Measurements from ENCODE around the gene NKD1. TPM values are rescaled to one million over a fixed set of nuclear protein-coding genes. Genes with fewer than 3 reads are reported as not detected.

Gene NKD1
- total and polyA plus RNA-seq, 3 experiments from 2014 or later = 0.45 to 1.5 (median 1.2) TPM

DNA sequence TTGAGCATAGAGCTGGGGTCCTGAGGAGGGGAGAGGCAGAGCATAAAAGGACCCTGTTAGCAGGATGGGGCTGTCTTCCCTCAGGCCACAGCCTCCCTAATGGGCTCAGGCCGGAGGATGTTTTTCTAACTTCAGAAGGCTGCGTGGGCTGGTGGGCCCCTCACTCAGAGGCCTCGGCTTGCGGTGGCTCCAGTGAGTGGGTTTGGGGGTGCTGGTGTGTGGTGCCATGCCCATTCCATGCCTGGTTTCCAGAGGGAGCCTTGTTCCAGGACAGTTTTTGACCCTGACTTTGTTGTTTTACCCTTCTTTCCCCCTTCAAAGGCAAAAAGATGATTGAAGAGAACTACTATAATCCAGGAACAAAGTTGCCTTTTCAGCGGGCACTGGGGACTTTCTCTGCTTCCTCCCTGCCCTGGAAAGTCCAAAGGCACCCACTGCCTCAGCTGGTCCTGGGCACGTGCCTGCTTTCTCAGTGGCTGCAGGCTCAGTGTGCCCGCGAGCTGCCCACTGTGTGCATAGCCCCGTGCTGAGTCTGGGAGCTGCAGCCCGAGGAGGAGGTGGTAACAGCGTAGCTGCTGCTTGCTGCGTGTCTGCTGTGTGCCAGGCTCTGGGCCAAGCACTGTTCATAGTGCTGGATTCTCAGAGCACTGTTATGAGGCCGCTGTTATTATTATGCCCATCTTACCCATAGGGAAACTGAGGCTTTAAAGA lies 11.8 kb downstream of the NKD1 start:
- Mint-ChIP-seq H3K36me3 (peaks cover 4 to 24% (median 11%) of the 10 kb centered on the region in 3 donors), H3K4me1 (peaks cover 0 to 5% (median 0%) of the 10 kb centered on the region in 3 donors), H3K4me3 (peak overlapping the region in 1 of 7 donors; percentile 32), H3K9me3 (peaks cover 0 to 5% (median 4%) of the 10 kb centered on the region in 5 donors), H3K27ac (no peak overlapping the region), H3K27me3 (no peaks in the 10 kb centered on the region)
- CTCF ChIA-PET = interaction anchor here (0.6 kb wide), 1 partner anchor 60 kb away, joined by 3 read pairs; no protein-coding TSS in a partner anchor
- Histone ChIP-seq H3K27ac (ENCODE audit: low read depth, low read length) (no peak overlapping the region), H3K4me3 (ENCODE audit: low read length) (no peak overlapping the region), H3K9me3 (ENCODE audit: low read length) (no peaks in the 10 kb centered on the region), H3K27me3 (ENCODE audit: insufficient read depth, low read length, poor library complexity, severe bottlenecking) (no peaks in the 10 kb centered on the region), H3K4me1 (ENCODE audit: insufficient read depth, low read length) (peaks cover 12% of the 10 kb centered on the region), H3K36me3 (ENCODE audit: insufficient read depth, low read length) (no peaks in the 10 kb centered on the region)
- no peak for DNase-seq
- POLR2A ChIA-PET = no interaction called here

DNA sequence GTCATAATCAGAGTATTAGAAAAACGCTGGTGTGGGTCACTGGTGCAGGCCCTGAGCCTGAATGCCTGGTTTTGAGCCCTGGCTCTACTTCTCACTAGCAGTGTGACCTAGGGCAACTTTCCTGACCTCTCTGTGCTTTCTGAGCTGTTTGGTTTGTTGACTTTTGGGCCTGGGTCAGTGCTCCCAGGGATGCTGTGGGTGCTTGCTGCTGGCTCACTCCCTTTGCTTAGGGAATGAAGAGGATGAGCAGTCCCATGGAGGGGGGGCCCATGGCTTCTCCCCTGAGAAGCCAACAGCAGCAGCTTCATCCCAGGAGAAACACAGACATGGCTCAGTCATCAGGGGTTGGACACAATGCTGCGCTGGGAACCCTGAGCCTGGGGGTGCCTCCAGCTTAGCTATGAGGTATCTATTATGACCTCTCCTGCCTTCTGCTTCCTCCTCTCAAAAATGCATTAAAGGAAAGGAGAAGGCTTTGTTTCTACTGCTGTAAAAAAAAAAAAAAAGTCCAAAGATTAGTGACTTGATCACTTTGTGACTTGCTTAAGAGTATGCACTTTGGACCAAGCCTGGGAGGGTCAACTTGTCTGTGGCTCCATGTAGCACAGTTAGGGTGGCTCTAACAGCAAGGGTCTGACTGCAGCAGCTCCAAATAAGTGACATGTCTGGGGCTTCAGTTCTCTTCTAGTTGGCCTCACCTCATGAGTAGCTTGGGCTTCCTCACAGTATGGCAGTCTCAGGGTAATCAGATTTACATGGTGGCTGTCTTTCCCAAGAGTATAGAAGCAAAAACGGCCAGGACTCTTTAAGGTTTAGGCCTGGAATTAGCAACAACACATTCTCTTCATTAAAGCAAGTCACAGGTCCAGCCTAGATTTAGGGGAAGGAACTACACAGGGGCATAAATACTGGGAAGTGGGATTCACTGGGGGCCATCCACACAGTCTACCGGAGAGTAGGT lies 13.0 kb downstream of the NKD1 start:
- ChIA-PET CTCF (no interaction called here), POLR2A (no interaction called here)
- Histone ChIP-seq H3K4me1 (ENCODE audit: insufficient read depth, low read length) (peaks cover 12% of the 10 kb centered on the region), H3K36me3 (ENCODE audit: insufficient read depth, low read length) (no peaks in the 10 kb centered on the region), H3K9me3 (ENCODE audit: low read length) (no peaks in the 10 kb centered on the region), H3K27ac (ENCODE audit: low read depth, low read length) (no peak overlapping the region), H3K27me3 (ENCODE audit: insufficient read depth, low read length, poor library complexity, severe bottlenecking) (no peaks in the 10 kb centered on the region), H3K4me3 (ENCODE audit: low read length) (no peak overlapping the region)
- DNase-seq = no peak
- peaks cover 0 to 5% (median 0%) of the 10 kb centered on the region in 3 donors for H3K4me1 Mint-ChIP-seq
- H3K27ac Mint-ChIP-seq = peak overlapping the region in 1 of 8 donors; percentile 16
- peak overlapping the region in 1 of 7 donors; percentile 15 for H3K4me3 Mint-ChIP-seq
- peaks cover 4 to 24% (median 11%) of the 10 kb centered on the region in 3 donors for H3K36me3 Mint-ChIP-seq
- H3K9me3 Mint-ChIP-seq = peaks cover 0 to 5% (median 4%) of the 10 kb centered on the region in 5 donors
- H3K27me3 Mint-ChIP-seq = no peaks in the 10 kb centered on the region

DNA sequence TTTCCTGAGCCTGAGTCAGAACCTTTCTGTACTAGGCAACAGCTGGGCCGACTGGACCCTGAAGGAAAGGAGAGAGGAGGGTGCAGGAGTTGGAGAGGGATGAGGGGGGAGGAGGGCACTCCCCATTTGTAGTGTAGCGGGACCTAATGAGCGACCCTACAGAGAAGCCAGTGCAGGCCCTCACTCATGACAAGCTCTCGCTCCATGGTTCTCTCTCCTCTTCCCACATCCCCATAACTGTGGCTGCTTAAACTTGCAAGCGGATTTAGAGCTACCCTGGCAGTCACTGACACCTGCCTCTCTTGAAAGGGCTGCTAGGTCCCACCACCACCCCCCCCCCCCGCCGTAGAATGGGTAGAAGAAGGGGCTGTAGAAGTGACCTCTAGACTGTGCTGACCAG lies 14.5 kb downstream of the NKD1 start:
- Mint-ChIP-seq H3K4me1 (peaks cover 0 to 9% (median 5%) of the 10 kb centered on the region in 3 donors), H3K4me3 (no peak overlapping the region), H3K27me3 (no peaks in the 10 kb centered on the region), H3K36me3 (peaks cover 1 to 16% (median 9%) of the 10 kb centered on the region in 3 donors), H3K27ac (no peak overlapping the region), H3K9me3 (peaks cover 0 to 4% (median 0%) of the 10 kb centered on the region in 5 donors)
- CTCF ChIA-PET = no interaction called here
- peaks cover 12% of the 10 kb centered on the region for H3K4me1 ChIP-seq (ENCODE audit: insufficient read depth, low read length)
- no peak for DNase-seq
- POLR2A ChIA-PET = no interaction called here
- no peak overlapping the region for H3K4me3 ChIP-seq (ENCODE audit: low read length)
- H3K36me3 ChIP-seq (ENCODE audit: insufficient read depth, low read length) = no peaks in the 10 kb centered on the region
- H3K27ac ChIP-seq (ENCODE audit: low read depth, low read length) = no peak overlapping the region
- no peaks in the 10 kb centered on the region for H3K9me3 ChIP-seq (ENCODE audit: low read length)
- no peaks in the 10 kb centered on the region for H3K27me3 ChIP-seq (ENCODE audit: insufficient read depth, low read length, poor library complexity, severe bottlenecking)

DNA sequence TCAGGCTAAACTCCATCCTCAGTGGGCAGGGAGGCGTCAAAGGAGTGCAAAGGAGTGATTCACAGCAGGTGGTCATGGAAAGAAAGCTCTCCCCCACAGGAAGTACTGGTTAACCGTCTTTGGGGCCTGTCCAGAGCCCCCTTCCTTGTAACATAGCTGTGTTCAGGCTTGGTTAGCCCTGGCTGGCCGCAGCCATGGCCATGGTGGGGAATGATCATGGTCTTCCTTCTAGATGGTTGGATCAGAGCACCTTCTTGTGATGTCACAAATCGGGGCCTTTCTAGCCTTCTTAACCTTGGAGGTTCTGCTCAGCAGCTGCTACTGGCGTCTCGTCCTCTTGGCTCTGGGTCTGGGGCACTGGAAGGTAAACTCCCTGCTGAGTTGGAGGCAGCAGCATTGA lies 15.8 kb downstream of the NKD1 start:
- CTCF ChIA-PET = no interaction called here
- Mint-ChIP-seq H3K36me3 (peaks cover 1 to 15% (median 5%) of the 10 kb centered on the region in 3 donors), H3K4me1 (peaks cover 0 to 23% (median 5%) of the 10 kb centered on the region in 3 donors), H3K9me3 (peaks cover 0 to 4% (median 0%) of the 10 kb centered on the region in 5 donors), H3K27ac (no peak overlapping the region), H3K27me3 (no peaks in the 10 kb centered on the region), H3K4me3 (peak overlapping the region in 1 of 7 donors; percentile 44)
- POLR2A ChIA-PET = no interaction called here
- Histone ChIP-seq H3K9me3 (ENCODE audit: low read length) (no peaks in the 10 kb centered on the region), H3K4me3 (ENCODE audit: low read length) (no peak overlapping the region), H3K4me1 (ENCODE audit: insufficient read depth, low read length) (peaks cover 12% of the 10 kb centered on the region), H3K27me3 (ENCODE audit: insufficient read depth, low read length, poor library complexity, severe bottlenecking) (no peaks in the 10 kb centered on the region), H3K27ac (ENCODE audit: low read depth, low read length) (no peak overlapping the region), H3K36me3 (ENCODE audit: insufficient read depth, low read length) (no peaks in the 10 kb centered on the region)
- no peak for DNase-seq

DNA sequence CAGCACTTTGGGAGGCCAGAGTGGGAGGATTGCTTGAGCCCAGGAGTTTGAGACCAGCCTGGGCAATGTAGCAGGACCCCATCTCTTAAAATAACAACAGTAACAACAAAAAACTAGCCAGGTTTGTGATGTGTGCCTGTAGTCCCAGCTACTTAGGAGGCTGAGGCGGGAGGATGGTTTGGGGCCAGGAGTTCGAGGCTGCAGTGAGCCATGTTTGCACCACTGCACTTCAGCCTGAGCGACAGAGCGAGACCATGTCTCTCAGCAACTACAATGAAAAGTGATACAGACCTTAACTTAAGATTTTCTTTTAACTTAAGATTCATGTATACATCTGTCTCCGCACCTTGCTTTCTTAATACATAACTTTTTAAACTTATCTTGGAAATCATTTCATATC lies 17.2 kb downstream of the NKD1 start:
- Mint-ChIP-seq H3K27me3 (no peaks in the 10 kb centered on the region), H3K4me3 (no peak overlapping the region), H3K36me3 (peaks cover 1 to 12% (median 9%) of the 10 kb centered on the region in 3 donors), H3K4me1 (peaks cover 0 to 31% (median 5%) of the 10 kb centered on the region in 3 donors), H3K27ac (peak overlapping the region in 1 of 8 donors; percentile 48), H3K9me3 (peaks cover 0 to 4% (median 0%) of the 10 kb centered on the region in 5 donors)
- Histone ChIP-seq H3K36me3 (ENCODE audit: insufficient read depth, low read length) (no peaks in the 10 kb centered on the region), H3K27me3 (ENCODE audit: insufficient read depth, low read length, poor library complexity, severe bottlenecking) (no peaks in the 10 kb centered on the region), H3K4me1 (ENCODE audit: insufficient read depth, low read length) (peaks cover 12% of the 10 kb centered on the region), H3K27ac (ENCODE audit: low read depth, low read length) (no peak overlapping the region), H3K4me3 (ENCODE audit: low read length) (no peak overlapping the region), H3K9me3 (ENCODE audit: low read length) (no peaks in the 10 kb centered on the region)
- CTCF ChIA-PET = no interaction called here
- no peak for DNase-seq
- POLR2A ChIA-PET = no interaction called here

DNA sequence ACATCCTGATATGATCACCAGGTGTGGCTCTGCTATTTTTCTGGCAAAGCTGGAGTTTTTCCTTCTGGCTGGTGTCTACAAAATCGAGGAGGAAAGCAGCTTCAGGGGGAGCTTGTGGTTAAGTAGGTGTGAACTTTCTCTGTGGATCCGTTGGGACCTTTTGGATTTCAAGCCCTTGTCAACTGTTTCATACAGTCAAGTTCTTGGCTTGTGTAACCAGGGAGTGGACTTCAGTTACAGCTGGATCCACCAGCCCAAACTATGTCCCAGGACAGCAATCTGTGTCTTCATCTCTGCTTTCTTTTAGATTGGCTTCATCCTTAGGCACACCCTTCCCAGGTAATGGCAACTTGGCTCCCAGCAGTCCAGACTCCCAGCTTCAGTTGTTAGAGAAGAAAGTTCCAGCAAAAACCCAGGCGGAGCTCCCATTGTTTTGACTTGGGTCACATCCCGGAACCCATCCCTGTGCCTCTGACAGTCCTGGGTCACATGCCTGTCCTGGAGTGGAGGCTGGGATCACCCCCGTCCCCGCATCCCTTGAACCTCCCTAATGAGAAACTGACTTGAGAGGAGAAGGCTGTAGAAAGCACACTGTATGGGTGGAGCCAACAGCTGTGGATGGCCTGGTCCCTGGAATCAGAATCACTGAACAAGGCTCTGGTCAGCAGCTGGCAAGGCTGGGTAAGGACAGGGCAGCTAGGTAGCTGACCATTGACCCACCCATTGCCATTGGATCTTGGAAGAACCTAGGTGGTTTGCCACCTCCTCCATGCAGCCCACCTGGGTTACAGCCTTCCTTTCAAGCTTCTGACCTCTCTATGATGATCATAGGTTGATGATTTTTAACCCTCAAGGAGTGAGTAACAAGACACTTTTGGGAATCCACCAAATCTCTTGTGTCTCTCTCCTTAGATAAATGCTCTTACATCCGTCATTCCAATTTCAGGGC lies 18.1 kb downstream of the NKD1 start:
- POLR2A ChIA-PET = no interaction called here
- no peak overlapping the region for H3K27ac ChIP-seq (ENCODE audit: low read depth, low read length)
- DNase-seq = no peak
- Mint-ChIP-seq H3K9me3 (peaks cover 0 to 4% (median 0%) of the 10 kb centered on the region in 5 donors), H3K36me3 (peaks cover 1 to 9% (median 7%) of the 10 kb centered on the region in 3 donors), H3K4me1 (peaks cover 0 to 31% (median 5%) of the 10 kb centered on the region in 3 donors), H3K4me3 (no peak overlapping the region), H3K27me3 (no peaks in the 10 kb centered on the region), H3K27ac (no peak overlapping the region)
- no peak overlapping the region for H3K4me3 ChIP-seq (ENCODE audit: low read length)
- peaks cover 12% of the 10 kb centered on the region for H3K4me1 ChIP-seq (ENCODE audit: insufficient read depth, low read length)
- H3K9me3 ChIP-seq (ENCODE audit: low read length) = no peaks in the 10 kb centered on the region
- CTCF ChIA-PET = no interaction called here
- H3K27me3 ChIP-seq (ENCODE audit: insufficient read depth, low read length, poor library complexity, severe bottlenecking) = no peaks in the 10 kb centered on the region
- no peaks in the 10 kb centered on the region for H3K36me3 ChIP-seq (ENCODE audit: insufficient read depth, low read length)

DNA sequence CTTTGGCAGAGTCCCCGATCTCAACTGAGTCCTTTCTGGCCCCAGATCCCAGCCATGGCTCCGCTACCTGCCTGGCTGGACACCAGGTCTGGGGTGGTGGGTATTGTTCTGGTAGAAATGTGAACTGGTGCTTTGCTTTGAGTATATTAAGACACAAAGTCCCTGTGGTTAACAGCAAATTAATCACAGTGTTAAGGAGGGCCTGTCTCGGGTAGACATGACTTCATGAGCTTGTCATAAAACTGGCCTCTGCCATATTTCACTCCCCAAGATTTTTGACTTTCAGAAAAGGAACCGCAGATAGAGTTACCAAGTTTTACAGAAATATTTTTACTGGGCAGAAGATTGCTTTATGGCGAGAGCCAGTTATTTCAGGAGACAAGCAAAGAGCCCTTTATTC lies 19.5 kb downstream of the NKD1 start:
- Histone ChIP-seq H3K9me3 (ENCODE audit: low read length) (no peaks in the 10 kb centered on the region), H3K36me3 (ENCODE audit: insufficient read depth, low read length) (no peaks in the 10 kb centered on the region), H3K27me3 (ENCODE audit: insufficient read depth, low read length, poor library complexity, severe bottlenecking) (no peaks in the 10 kb centered on the region), H3K4me1 (ENCODE audit: insufficient read depth, low read length) (peaks cover 12% of the 10 kb centered on the region), H3K4me3 (ENCODE audit: low read length) (no peak overlapping the region), H3K27ac (ENCODE audit: low read depth, low read length) (no peak overlapping the region)
- Mint-ChIP-seq H3K27ac (peak overlapping the region in 1 of 8 donors; percentile 87), H3K27me3 (no peaks in the 10 kb centered on the region), H3K9me3 (no peaks in the 10 kb centered on the region), H3K4me3 (peak overlapping the region in 1 of 7 donors; percentile 80), H3K4me1 (peaks cover 0 to 31% (median 5%) of the 10 kb centered on the region in 3 donors), H3K36me3 (peaks cover 0 to 4% (median 2%) of the 10 kb centered on the region in 3 donors)
- POLR2A ChIA-PET = no interaction called here
- no peak for DNase-seq
- CTCF ChIA-PET = no interaction called here

Measured in CD8-positive, alpha-beta memory T cell (primary cell).